Inflammatory macrophage treated with lipopolysaccharide for 4 hours (primary cell): ENCODE measurements around the gene INPP5E.

Experiments used
- DNase-seq: peaks from one replicate; pipeline ENCODE4 v3.0.0-alpha.2; 2020

The INPP5E gene

DNA sequence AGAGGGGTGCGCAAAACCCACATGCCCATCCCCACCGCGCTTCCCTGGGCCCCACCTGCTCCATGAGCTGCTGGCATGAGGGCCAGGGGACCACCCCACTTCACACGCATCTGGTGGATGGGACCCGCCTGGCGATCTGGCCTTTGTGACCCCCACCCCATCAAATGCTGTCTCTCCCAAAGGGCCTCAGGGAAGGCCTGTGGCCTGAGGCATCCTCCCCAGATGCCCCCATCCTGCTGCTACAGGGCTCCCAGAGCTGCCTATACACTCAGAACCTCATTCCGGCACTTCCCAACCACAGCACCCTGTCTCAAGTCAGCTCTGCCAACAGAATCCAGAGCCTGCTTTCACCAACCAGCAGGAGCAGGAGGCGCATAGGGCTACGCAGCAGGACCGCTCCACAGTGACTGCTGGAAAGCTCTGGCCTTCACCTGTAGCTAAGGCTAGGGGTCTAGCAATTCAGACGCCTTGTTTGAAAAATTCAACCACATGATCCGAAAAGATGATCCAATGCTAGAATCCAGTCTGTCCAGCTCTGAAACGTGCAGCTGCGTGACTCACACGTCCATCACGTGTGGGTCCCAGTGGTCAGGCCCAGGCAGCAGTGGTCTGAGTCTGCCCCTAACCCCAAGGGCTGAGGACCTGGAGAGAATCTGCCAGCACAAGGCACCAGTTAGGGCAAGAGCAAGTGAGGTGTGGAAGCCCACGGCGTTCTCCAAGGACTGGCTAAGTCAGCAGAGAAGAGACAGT is 38.3 kb downstream of the INPP5E start:
- no peak for DNase-seq

DNA sequence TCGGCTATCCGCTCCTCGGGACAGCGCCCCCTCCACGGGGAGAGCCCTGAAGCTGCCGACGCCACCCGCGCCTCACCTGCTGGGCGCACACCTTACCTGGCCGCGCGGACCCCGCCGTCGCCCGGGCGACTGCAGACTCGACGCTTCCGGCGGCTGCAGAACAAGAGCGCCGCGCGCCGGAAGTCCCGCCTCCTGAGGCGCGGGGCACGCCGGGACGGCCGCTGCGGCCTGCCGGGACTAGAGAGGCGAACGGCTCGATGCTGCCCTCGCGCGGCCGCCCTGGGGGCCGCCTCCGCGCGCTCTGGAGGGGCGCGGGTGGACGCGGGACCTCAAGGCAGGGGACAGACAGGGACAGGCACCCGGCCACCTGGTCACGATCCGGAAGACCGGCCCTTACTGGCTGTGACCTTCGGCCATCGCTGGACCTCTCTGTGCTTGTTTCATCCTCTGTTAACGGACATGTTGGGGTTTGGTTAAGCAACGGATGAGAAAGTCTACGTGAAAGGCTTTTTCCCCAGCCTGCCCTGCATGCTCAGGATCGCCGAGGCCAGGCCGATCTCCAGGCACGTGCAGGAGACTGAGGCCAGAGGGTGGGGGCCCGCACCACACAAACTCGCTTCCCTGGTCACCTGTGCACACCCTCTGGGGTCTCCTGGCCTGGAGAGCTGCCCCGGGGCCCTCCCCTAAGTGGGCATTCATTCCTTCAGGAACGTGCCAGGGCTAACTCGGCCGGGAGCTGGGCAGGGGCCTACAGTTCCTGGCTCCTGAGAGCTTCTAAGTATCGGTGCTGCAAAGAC is 39.4 kb downstream of the INPP5E start, which contains the start of gene SNAPC4:
Gene SNAPC4, minus strand, starts transcription at position 133 of the 797 bp plus-strand sequence. CDS start 1,742 bp downstream, outside the sequence.
- DNase-seq, result peak; percentile 89

DNA sequence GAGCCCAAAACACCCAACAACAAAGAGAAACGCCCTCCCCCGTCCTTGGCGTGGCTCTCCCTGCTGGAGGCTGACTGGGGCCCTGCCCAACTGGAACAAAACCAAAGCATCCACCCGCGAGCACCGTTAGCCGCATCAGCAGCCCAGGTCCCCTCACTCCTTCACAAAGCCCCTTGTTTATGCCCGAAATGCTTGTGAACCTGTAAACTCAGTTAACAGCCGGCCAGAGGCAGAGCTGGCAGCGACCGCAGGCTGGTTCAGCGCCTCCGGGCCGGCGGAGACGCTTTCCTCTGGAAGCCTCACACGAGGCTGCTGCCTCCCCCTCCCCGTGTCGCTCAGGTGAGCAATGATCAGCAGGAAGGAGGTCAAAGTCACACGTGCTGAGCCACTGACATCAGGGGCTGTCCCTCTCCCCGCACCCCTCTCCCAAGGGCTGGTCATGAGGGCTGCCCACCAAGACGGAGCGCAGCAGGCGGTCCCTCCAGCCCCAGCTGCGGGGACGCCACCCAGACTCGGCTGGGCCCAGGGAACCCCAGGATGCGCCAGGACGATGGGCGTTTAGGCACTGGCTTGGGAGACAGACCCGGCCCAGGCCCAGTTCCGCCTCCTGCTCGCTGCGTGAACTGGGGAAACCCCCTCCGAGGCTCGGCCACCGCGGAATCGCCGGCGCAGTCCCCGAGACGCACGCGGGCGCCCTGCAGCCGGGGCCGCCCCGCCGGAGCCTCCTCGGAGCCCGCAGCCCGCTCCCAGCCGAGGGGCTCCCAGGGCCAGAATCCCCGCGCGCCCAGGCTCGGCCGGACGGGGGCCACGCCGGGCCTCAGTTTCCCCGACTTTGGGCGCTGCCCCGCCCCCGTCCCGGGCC is 40.2 kb downstream of the INPP5E start:
- peak; percentile 49 for DNase-seq

DNA sequence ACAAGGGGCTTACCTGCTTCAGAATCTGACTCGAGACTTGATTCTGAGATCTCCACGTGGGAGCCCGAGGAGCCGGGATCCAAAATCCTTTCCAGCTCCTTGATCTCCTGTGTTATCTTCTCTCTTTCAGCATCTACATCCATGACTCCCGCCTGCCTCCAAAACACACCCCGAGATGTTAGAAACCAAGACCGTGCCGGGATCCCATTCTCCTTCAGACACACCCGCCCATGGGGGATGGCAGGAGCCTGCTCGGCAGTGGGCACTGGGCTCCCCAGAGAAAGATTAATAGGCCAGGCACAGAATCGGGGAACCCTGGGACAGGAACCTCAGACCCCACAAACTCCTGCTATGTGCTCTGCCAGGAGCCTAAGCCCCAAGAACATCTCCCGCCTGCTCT is 41.4 kb downstream of the INPP5E start:
- no peak for DNase-seq

DNA sequence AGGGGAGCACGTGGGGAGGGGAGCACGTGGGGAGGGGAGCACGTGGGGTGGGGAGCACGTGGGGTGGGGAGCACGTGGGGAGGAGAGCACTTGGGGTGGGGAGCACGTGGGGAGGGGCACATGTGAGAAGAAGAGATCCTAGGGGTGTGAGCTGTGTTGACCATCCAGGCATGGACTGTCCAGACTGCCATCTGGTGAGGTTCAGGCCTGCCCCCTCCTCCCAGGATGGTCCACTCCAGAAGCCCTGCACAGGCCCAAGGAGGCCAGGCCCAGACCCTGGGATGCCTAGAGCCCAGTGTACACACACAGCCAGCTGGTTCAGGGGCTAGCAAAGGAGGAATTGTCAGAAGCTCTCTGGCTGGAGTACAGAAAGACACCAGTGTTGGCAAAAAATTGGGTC is 42.0 kb downstream of the INPP5E start:
- no peak for DNase-seq

DNA sequence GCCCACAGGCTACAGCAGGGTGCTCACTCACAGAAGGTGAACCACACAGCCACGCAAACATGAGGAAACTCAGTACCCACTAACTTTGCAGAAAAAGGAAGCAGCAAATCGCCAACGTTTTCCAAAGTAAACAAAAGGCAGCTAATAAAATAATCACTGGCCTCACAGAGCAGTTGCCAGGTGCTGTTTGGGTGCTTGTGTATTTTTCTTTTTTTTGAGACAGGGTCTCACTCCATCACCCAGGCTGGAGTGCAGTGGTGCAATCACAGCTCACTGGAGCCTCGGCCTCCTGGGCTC is 43.5 kb downstream of the INPP5E start:
- DNase-seq, result no peak

DNA sequence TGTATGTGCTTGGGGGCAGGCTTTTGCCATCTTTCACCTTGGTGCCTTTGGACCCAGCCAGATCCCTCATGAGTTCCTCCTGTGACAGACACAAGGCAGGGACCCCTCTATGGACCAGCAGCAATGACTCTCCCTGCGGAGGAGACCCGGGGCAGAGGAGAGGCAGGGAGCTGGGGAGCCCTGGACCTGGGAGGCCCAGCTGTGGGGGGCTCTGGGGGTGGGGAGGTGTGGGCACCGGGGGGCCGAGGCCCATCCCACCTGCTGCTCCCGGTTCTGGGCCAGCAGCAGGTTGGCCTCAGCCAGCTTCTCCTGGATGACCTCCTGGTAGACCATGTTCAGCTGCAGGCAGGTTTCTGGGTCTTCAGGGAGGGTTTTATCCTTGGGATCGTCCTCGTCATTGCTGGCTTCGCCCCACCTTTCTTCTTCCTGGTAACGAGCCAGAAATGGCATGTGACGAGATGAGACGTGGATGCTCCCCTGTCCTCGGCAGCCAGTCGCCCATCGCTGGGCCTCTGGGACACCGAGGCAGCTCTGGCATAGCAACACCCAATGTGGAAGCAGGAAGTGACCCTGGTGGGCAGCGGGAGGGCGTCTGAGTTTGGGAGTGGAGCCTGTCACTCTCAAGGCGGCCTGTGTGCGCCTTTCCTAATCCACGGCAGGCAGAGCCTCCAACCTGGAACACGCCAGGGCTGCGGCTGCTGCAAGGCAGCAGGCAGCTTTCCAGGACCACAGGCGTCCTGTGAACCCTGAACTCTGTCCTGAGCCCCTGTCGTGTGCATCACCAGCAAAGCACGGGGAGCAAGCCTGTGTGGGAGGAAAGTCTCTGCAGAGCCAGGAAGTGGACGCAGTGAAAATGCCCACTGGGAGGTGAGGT is 44.1 kb downstream of the INPP5E start:
- DNase-seq, result no peak

DNA sequence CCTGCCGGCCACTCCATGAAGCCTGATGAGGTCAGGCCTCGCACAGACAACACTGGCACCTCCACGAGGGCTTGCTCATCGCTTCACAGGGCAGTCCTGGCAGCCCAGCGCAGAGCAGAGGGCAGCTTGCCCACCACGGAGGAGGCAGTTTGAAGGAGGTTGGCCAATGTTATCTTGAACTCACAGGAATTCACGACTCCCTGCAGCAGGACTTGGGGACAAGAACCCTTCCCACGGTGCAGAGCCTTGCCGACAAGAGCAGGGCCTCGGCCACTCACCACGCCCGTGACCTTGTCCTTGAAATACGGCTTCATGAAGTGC is 44.7 kb downstream of the INPP5E start:
- no peak for DNase-seq

DNA sequence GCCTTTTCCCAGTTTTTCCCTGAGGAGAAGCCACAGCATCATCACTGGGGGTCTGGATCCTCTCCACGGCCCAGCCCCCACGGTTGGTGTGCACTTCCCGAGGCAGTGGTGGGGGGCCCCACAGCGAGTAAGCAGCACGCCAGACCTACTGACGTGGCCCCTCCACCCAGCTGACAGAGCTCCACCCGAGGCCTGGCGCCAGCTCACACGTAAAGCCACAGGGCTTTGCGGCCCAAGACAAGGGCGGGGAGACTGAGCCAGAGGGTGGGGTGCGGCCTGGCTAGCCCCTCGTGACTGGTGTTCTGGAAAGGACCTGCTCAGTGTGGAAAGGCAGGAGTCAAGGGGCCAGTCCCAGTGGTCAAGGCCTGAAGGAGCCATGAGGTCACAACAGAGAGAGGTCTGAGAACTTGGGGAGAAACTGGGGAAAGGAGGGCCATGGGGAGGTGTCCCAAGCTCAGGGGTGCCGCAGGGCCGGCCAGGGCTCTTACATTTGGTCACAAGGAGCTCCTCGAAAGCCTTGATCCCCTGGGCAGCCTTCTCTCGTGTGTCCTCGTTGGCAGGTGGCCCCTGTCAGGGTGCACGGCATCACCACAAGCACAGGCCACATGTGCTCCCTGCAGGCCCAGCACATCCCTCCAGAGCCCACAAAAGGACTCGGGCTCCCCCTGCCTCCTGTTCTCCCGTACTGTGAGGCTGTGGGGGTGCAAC is 45.2 kb downstream of the INPP5E start:
- DNase-seq, result no peak

DNA sequence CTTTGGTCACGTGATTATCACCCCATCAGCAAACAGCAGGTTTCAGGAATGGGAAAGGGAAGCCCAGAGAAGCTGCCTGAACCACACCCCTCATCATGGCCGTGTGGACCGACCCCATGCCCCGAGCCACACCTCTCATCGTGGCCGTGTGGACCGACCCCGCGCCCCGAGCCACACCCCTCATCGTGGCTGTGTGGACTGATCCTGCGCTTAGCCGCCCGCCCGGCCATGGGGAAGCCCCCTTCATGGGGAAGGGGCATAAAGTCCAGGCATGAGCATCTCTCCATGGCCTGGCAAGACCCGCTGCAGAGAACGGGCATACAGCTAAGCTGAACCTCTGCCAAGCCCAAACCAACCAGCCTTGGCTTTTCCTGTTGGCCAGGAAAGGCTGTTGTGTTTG is 46.1 kb downstream of the INPP5E start:
- no peak for DNase-seq

DNA sequence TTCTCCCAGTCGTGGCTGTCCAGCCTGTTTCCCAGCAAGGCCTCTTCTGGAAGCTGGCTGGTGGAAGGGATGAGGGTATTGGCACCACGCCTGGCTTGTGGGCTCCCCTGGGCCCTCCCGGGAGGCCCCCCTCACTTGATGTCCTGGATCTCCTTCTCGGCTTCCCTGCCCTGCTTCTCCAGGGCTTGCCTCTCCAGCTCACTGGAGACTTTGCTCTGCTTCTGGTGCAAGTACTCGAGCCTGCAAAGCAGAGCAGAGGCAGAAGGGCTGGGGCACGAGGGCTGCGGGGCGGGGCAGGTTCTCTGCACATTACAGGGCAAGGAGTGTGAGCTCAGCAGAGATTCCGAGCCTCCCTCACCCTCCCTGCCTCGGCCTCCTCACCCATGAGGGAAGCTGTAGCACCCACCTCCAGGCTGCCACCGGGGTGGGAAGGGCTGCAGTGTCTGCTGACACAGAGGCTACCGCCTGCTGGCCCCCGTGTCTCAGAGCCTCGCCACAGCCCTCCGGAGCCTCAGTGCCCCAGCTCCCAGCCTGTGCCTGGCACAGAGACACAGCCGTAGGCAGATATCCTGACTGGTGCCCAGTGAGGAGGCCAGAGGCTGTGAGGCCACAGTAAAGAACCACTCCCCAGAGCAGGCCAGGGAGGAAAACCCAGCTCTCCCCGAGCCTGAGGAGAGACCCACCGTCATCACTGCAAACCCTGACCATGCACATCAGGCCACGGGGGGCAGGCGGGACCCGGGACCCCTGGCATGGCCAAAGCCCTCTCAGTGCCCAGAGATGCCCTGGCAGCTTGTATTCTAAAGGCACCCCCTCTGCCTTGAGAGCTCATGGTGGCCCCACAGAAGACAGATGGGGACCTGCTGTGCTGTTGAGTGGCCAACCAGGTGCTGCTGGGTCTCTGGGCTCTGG is 46.9 kb downstream of the INPP5E start:
- no peak for DNase-seq

DNA sequence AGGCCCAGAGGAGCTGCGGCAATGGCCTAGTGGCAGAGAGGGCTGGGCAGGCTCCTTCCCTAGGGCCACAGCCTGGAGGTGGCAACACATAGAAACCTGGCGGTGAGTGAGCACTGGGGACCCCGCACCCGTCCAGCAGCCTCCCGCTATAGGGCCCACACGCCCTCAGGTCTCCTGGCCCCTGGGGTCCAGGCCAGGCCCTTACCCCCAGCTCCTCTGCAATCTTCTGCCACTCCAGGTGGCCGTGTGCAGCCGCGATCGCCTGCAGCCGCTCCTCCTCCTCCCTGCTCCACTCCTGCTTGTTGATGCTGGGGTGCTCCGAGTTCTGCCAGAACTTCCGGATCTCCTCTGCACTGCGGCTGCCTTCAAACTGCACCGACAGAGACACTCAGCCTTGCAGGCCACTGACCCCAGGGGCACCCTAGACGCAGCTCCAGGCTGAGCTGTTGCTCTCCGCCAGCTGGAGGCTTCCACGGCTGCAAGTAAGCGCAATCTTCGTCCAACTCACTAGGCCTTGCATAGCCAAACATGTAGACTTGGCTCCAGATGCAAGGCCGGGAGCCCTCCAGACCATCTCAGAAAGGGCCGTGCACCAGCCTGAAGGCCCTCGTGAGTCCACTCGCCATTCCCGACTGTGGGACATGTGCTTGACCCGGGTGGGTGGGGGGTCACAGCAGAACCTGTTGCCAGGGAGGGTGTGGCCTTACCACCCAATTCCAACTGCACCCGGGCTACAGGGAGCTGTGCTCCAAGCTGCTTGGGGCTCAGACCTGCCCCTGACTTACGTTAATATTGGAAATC is 47.7 kb downstream of the INPP5E start:
- no peak for DNase-seq

DNA sequence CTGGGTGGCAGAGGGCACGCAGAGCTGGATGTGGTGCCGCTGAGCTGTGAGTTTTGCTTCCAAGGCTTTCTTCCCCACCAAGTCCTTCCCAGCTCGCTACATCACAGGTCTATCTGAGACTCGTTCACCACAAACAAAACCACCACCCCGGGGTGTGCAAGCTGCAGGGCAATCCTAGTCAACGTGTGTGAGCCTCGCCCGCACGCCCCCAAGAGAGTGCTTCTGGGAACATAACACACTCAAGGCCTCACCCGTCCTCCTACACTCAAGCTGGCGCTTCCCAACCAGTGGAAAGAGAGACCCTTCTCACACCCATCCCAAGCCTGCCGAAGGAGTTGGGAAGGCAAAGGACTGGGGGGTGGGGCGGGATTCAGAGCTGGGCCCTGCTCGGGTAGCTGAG is 50.2 kb downstream of the INPP5E start:
- DNase-seq, result no peak

DNA sequence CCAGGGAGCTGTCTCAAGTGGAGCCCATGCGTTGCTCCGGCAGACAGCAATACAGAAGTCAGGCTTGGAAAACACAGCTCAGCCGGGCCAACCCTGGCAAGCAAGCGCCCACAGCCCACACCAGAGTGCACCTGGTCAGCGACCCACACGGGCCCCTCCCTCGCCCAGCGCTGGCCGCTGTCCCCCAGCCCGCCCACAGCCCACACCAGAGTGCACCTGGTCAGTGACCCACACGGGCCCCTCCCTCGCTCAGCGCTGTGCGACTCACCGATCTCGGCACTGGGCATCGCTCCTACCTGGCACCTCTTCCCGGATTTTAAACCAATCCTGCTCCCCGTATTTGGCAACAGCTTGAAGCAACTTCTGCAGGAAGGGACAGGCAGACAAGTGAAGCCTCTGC is 52.4 kb downstream of the INPP5E start:
- DNase-seq, result no peak

DNA sequence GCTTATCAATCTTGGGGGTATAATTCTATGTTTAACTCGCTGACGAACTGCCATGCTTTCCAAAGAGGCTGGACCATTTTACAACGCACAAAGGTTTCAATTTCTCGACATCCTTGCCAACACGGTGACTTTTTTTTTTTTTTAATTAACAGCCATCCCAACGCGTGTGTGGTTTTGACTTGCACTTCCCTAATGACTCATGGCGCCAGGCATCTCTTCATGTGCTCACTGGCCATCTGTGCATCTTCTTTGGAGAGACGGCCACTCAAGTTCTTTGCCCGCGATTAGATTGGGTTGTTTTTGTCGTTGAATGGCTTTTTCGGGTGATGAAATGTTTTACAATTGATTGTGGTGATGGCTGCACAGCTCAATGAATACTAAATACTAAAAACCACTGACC is 53.6 kb downstream of the INPP5E start:
- DNase-seq, result peak; percentile 37

DNA sequence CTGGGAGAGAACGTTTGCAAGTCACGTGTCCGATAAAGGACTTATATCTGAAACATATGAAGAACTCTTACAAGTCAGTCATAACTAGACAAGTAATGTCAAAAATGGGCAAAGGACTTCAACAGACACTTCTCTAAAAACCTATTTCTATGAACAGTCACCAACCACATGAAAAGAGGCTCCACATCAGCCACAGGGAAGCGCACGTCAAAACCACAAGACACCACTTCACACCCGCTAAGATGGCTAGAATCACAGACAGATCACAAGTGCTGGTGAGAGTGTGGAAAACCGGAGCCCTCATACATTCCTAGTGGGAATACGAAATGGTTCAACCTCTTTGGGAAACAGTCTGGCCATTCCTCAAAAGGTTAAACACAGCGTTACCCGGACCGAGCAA is 54.6 kb downstream of the INPP5E start:
- DNase-seq, result no peak

DNA sequence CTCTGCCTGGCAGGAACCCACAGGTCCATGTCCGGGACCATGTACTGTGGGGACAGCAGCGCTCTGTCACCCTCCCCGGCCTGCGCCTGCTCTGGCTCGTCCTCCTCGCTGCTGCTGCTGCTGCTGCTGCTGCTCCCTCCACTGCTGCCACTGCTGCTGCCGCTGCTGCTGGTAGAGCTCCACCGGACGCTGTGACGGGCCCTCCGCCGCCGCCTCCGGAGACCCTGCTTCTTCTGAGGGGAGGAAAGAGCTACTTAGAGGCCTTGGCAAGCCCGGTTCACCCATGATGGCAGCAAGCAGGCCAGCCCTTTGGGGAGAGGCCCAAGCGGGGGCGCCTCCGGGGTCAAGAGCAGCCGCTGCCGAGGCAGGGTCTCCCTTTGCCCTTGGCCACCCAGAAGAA is 56.2 kb downstream of the INPP5E start:
- no peak for DNase-seq

DNA sequence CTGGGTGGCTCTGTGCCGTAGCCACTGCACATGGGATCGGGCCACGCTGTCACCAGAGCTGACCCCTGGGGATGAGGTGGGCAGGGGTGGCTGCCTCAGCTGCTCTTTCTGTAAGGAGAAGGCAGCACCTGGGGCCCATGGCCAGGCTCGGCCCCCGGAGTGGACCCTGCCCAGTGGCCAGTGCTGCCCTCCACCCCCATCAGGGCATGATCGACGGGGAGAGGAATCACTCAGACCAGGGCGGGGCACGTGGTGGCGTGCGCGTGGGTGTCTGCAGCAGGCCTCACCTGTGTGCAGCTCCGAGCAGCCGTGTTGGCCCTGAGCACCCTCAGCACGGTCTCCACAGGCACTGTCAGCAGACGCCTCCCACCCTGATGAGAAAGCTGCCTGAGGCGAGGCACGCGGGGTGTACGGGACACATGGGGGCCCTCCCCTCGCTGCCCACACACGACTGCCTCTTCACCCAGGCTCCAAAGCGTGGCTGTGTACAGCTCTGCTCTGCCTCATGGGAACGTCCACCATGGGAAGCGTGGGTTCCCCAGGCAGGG is 57.6 kb downstream of the INPP5E start:
- DNase-seq, result no peak

DNA sequence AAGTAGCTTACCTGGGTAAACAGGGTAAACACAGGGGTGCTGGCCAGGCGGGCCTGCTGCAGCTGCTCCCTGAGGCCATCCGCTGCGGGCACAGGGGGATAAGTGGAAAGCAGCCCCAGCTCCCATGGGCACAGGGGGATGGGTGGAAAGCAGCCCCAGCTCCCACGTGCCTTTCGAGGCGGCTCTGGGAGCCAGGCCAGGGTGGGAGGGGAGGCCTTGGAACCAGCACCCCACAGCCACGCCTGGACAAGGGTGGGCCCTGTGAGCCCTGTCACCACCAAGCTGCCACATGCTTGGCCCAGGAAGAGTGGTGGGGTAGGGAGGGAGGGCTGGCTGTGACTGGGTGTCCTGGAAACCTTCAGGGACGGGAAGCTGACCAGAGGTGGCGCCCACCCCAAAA is 58.3 kb downstream of the INPP5E start:
- DNase-seq, result no peak

DNA sequence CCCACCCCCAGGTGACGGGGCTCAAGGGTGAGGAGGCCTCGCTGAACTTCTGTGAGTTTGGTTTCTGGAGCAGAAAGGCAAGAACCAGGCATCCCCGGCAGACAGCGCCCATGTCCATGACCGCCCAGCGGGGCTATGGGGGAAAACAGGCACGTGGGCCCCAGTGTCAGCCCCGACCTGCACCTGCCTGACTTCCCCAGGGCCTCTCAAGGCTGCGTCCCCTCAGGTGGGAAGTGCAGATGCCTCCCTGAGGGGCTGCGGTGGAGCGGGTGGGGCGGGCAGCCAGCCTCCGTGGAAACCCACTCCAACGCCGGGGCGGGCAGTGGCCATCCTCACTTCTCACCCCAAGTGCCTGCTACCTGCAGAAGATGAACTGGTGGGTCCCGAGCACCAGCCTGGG is 59.3 kb downstream of the INPP5E start:
- DNase-seq, result no peak
